ENCODE measurements around the gene MPST.

DNA sequence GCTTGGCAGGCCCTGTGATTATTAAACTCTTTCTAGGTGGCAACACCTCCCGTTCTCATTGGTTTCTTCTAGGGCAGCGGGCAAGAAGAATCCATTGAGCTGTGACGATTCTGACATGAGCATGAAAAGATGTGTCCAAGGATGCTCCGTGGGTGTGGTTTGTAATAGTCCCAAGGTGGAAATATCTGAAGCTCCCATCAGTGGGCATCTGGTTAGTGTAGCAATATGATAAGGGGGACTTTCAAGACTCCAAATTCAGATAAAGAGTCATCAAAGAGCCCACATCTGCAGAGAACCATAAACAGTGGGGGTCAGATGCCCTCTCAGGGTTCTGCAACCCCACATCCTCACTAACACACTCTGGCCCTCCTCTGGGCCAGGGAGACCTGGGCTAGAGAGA, 42.9 kb upstream of the MPST start:
- no peak for TF ChIP-seq CTCF (optimal IDR thresholded peaks at IDR 0.05 in 1 of 3, IDR thresholded peaks at IDR 0.05 in 1 of 3, conservative IDR thresholded peaks at IDR 0.05 in 1 of 3; ENCODE audit: extremely low read depth in 1 of 3, insufficient read depth in 2 of 3, low read length in 3 of 3)
- no peak for TF ChIP-seq EZH2 (IDR thresholded peaks at IDR 0.05; ENCODE audit: low read length)

Data from keratinocyte (primary cell).